ENCODE measurements around the gene AMIGO3.

The AMIGO3 gene

GRCh38 chr3:49703956-49704355 lies 15.5 kb downstream of the AMIGO3 start:
- TF ChIP-seq, protein P1, sequence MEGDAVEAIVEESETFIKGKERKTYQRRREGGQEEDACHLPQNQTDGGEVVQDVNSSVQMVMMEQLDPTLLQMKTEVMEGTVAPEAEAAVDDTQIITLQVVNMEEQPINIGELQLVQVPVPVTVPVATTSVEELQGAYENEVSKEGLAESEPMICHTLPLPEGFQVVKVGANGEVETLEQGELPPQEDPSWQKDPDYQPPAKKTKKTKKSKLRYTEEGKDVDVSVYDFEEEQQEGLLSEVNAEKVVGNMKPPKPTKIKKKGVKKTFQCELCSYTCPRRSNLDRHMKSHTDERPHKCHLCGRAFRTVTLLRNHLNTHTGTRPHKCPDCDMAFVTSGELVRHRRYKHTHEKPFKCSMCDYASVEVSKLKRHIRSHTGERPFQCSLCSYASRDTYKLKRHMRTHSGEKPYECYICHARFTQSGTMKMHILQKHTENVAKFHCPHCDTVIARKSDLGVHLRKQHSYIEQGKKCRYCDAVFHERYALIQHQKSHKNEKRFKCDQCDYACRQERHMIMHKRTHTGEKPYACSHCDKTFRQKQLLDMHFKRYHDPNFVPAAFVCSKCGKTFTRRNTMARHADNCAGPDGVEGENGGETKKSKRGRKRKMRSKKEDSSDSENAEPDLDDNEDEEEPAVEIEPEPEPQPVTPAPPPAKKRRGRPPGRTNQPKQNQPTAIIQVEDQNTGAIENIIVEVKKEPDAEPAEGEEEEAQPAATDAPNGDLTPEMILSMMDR (IDR thresholded peaks at IDR 0.05): no peak
- no peak overlapping the region for H3K4me3 ChIP-seq
- no peak overlapping the region for H3K27ac ChIP-seq
- DNase-seq (ENCODE audit: low spot score): no peak

- TF ChIP-seq, protein P1 (IDR thresholded peaks at IDR 0.05): peak; percentile 62
- H3K27ac ChIP-seq: no peak overlapping the region
- H3K4me3 ChIP-seq: no peak overlapping the region
- DNase-seq (ENCODE audit: low spot score): no peak
These were observed 16.0 kb downstream of the AMIGO3 start for GRCh38 chr3:49703443-49703927.

DNA sequence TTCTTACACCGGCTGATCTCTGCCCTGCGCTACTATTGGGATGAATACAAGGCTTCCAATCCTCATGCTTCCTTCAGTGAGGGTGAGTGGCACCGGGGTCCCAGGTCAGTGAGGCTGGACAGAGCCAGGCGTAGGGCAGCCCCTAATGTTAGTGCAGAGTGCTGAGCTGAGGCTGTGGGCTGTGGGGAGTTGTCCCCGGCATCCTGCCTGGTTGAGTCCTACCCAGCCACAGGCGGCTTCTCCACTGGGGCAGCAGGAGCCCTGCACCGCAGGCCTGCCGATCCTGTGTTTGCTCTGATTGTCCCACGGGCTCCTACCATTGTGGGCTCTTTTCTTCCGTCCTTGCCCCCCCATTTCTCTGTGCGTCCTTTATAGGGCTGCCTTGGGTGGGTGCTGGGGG lies 16.8 kb downstream of the AMIGO3 start:
- no peak for DNase-seq (ENCODE audit: low spot score)
- Histone ChIP-seq H3K27ac (no peak overlapping the region), H3K4me3 (no peak overlapping the region)
- TF ChIP-seq, protein P1 (IDR thresholded peaks at IDR 0.05): no peak

- Histone ChIP-seq H3K27ac (no peak overlapping the region), H3K4me3 (no peak overlapping the region)
- TF ChIP-seq, protein P1 (IDR thresholded peaks at IDR 0.05): peak; percentile 15
- no peak for DNase-seq (ENCODE audit: low spot score)
These were observed 18.0 kb downstream of the AMIGO3 start for GRCh38 chr3:49701388-49702077.

- Histone ChIP-seq H3K27ac (no peak overlapping the region), H3K4me3 (no peak overlapping the region)
- no peak for DNase-seq (ENCODE audit: low spot score)
- TF ChIP-seq, protein P1 (IDR thresholded peaks at IDR 0.05): no peak
These were observed 18.9 kb downstream of the AMIGO3 start for GRCh38 chr3:49700453-49701128.

- no peak overlapping the region for H3K27ac ChIP-seq
- no peak overlapping the region for H3K4me3 ChIP-seq
- TF ChIP-seq, protein P1 (IDR thresholded peaks at IDR 0.05): no peak
- no peak for DNase-seq (ENCODE audit: low spot score)
These were observed 19.5 kb downstream of the AMIGO3 start for GRCh38 chr3:49700014-49700413.
